ENCODE results near the gene CREB5. TPM values are rescaled to one million over a fixed set of nuclear protein-coding genes. Genes with fewer than 3 reads are reported as not detected.

CREB5 gene, protein sequence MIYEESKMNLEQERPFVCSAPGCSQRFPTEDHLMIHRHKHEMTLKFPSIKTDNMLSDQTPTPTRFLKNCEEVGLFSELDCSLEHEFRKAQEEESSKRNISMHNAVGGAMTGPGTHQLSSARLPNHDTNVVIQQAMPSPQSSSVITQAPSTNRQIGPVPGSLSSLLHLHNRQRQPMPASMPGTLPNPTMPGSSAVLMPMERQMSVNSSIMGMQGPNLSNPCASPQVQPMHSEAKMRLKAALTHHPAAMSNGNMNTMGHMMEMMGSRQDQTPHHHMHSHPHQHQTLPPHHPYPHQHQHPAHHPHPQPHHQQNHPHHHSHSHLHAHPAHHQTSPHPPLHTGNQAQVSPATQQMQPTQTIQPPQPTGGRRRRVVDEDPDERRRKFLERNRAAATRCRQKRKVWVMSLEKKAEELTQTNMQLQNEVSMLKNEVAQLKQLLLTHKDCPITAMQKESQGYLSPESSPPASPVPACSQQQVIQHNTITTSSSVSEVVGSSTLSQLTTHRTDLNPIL
- total RNA-seq = under 1 TPM; 0.03 to 0.58 (median 0.23) TPM
- 0.44 TPM for total RNA-seq (2013)
- 0 to 1.8 (median 0.20) reads per million in 29 experiments for total RNA-seq

DNA sequence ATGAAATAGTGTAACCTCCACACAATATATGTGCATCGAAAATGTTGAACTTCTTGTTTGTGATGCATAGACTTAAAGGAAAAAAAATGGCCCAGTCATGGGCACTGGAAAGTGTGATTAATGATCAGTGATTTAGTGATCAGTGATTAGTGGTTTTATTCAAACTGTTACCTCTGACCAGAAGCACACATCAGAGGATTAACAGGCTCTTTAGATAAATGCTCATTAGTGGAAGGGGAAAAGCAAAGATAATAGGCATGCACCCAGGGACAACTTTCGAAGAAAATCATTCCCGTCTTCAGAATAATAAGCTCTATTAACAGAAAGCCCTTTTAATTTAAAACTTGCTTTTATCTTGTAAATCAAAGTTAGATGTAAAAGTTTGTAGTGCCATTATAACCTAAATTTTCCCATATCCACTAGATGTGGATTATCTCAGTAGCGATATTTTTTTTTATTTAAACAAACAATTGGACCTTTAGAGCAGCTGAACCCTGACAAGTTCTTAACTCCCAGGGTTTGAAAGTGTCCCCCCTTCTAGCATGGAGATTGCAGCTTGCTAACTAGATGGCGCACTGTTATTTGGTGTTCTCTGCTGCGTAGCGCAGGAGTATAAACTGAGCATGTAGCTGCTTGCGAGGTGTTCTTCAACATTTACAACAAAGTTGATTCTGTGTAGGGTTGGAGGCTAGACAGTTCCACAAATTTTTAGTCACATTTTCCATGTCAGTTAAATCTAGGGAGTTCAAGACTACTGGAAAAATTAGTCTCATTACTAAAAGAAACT lies at the start of gene CREB5:
Gene CREB5 (plus strand): TSS at position 643 of the 787 bp plus-strand sequence. CDS start 397 bp downstream, outside the sequence.
- peak within 1 kb of the TSS in 1 of 2 donors; percentile 2 for H3K27ac Mint-ChIP-seq
- POLR2A ChIA-PET = no interaction called here
- H3K4me3 ChIP-seq (ENCODE audit: control insufficient read depth in 1 of 2, extremely low read depth in 1 of 2, low read length in 1 of 2) = no peak within 1 kb of the TSS
- peaks cover 17 to 33% of the 10 kb centered on the region in 2 experiments for H3K27me3 ChIP-seq (replicated peaks in 1 of 2; ENCODE audit: control insufficient read depth in 2 of 2, extremely low read depth in 1 of 2, insufficient read depth in 2 of 2, low read length in 1 of 2)
- WGBS (ENCODE audit: insufficient coverage) = 60% methylated on average over 2 of the region's 8 CpGs
- H3K27me3 Mint-ChIP-seq = peaks cover 74 to 76% of the 10 kb centered on the region in 2 donors
- H3K4me3 Mint-ChIP-seq = peak within 1 kb of the TSS in 1 of 3 donors; percentile 87
- CTCF ChIA-PET = no interaction called here
- H3K4me1 ChIP-seq (ENCODE audit: control insufficient read depth in 1 of 2, extremely low read depth in 1 of 2, insufficient read depth in 2 of 2, low read length in 2 of 2) = peaks cover 7 to 23% of the 10 kb centered on the region in 2 experiments
- no peak for DNase-seq
- peaks cover 20 to 27% (median 23%) of the 10 kb centered on the region in 3 donors for H3K4me1 Mint-ChIP-seq
- no peak within 1 kb of the TSS for H3K27ac ChIP-seq (ENCODE audit: low read length)
- ATAC-seq (replicated peaks in 1 of 4) = no peak
- no peaks in the 10 kb centered on the region for H3K9me3 Mint-ChIP-seq
- no peaks in the 10 kb centered on the region for H3K36me3 ChIP-seq (ENCODE audit: control insufficient read depth in 2 of 2, extremely low read depth in 1 of 2, insufficient read depth in 1 of 2, low read length in 1 of 2)
- H3K9me3 ChIP-seq = no peaks in the 10 kb centered on the region
- no peaks in the 10 kb centered on the region for H3K36me3 Mint-ChIP-seq

DNA sequence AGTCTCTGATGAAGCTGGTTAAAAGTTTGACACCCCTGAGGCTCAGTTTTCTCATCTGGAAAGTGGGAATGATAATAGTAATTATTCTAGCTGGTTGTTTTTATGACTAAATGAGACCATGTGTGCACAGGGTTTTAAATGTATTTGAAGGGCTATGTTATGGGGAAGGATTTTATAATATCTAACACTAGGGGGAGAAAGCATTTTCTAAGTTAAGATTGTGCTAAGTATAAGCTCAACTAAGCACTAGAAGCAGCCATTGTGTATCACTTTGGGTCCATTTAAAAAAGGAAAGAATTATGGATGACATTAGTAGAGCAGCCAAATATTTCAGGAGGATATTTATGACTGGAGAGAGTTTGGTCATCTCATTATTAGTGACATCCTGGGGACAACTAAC lies 49.5 kb upstream of the CREB5 start:
- Histone ChIP-seq H3K9me3 (no peaks in the 10 kb centered on the region), H3K27ac (ENCODE audit: low read length) (no peak overlapping the region), H3K4me1 (ENCODE audit: control insufficient read depth in 1 of 2, extremely low read depth in 1 of 2, insufficient read depth in 2 of 2, low read length in 2 of 2) (peaks cover 0 to 2% of the 10 kb centered on the region in 2 experiments), H3K36me3 (ENCODE audit: control insufficient read depth in 2 of 2, extremely low read depth in 1 of 2, insufficient read depth in 1 of 2, low read length in 1 of 2) (no peaks in the 10 kb centered on the region), H3K27me3 (replicated peaks in 1 of 2; ENCODE audit: control insufficient read depth in 2 of 2, extremely low read depth in 1 of 2, insufficient read depth in 2 of 2, low read length in 1 of 2) (no peaks in the 10 kb centered on the region), H3K4me3 (ENCODE audit: control insufficient read depth in 1 of 2, extremely low read depth in 1 of 2, low read length in 1 of 2) (no peak overlapping the region)
- DNase-seq = no peak
- POLR2A ChIA-PET = interaction anchor here in 1 of 2 donors (0.7 kb wide), 1 partner anchor 31 kb away, joined by 3 read pairs; no protein-coding TSS in a partner anchor
- H3K4me3 Mint-ChIP-seq = no peak overlapping the region
- no peak overlapping the region for H3K27ac Mint-ChIP-seq
- H3K4me1 Mint-ChIP-seq = peaks cover 0 to 7% (median 7%) of the 10 kb centered on the region in 3 donors
- peaks cover 0 to 16% (median 8%) of the 10 kb centered on the region in 3 donors for H3K9me3 Mint-ChIP-seq
- CTCF ChIA-PET = interaction anchor here in 1 of 2 donors (0.5 kb wide), 1 partner anchor 33 kb away, joined by 3 read pairs; no protein-coding TSS in a partner anchor
- H3K36me3 Mint-ChIP-seq = no peaks in the 10 kb centered on the region
- H3K27me3 Mint-ChIP-seq = peaks cover 0 to 1% of the 10 kb centered on the region in 2 donors
- ATAC-seq (replicated peaks in 1 of 4) = no peak

DNA sequence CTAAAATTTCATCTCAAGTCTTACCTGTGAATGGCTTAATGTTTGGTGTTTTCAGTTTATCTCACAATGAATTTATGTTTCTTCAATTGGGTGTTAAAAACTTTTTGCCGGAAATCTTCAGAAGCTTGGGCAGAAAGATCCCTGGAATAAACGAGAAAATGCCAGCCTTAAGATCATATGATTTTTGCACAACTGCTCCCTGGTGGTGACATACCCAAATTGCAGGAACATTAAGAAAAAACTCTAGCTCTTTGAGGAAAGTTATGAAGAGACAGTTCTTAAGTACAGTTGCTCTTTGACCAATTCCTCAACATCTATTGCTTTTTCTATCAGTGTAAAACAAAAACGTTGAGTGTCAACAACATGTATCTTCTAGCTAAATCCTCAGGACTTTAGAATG lies 48.2 kb upstream of the CREB5 start:
- H3K27ac ChIP-seq (ENCODE audit: low read length) = no peak overlapping the region
- CTCF ChIA-PET = no interaction called here
- no peaks in the 10 kb centered on the region for H3K36me3 ChIP-seq (ENCODE audit: control insufficient read depth in 2 of 2, extremely low read depth in 1 of 2, insufficient read depth in 1 of 2, low read length in 1 of 2)
- ATAC-seq (replicated peaks in 1 of 4) (no peak), DNase-seq (no peak)
- no peaks in the 10 kb centered on the region for H3K9me3 ChIP-seq
- peaks cover 0 to 2% of the 10 kb centered on the region in 2 donors for H3K27me3 Mint-ChIP-seq
- H3K4me1 Mint-ChIP-seq = peaks cover 0 to 7% (median 7%) of the 10 kb centered on the region in 3 donors
- no peaks in the 10 kb centered on the region for H3K36me3 Mint-ChIP-seq
- H3K27ac Mint-ChIP-seq = no peak overlapping the region
- H3K4me1 ChIP-seq (ENCODE audit: control insufficient read depth in 1 of 2, extremely low read depth in 1 of 2, insufficient read depth in 2 of 2, low read length in 2 of 2) = peaks cover 0 to 2% of the 10 kb centered on the region in 2 experiments
- no peak overlapping the region for H3K4me3 Mint-ChIP-seq
- peaks cover 0 to 16% (median 8%) of the 10 kb centered on the region in 3 donors for H3K9me3 Mint-ChIP-seq
- POLR2A ChIA-PET = no interaction called here
- no peaks in the 10 kb centered on the region for H3K27me3 ChIP-seq (replicated peaks in 1 of 2; ENCODE audit: control insufficient read depth in 2 of 2, extremely low read depth in 1 of 2, insufficient read depth in 2 of 2, low read length in 1 of 2)
- H3K4me3 ChIP-seq (ENCODE audit: control insufficient read depth in 1 of 2, extremely low read depth in 1 of 2, low read length in 1 of 2) = no peak overlapping the region
- 79% methylated on average over 2 of the region's 3 CpGs for WGBS (ENCODE audit: insufficient coverage)

DNA sequence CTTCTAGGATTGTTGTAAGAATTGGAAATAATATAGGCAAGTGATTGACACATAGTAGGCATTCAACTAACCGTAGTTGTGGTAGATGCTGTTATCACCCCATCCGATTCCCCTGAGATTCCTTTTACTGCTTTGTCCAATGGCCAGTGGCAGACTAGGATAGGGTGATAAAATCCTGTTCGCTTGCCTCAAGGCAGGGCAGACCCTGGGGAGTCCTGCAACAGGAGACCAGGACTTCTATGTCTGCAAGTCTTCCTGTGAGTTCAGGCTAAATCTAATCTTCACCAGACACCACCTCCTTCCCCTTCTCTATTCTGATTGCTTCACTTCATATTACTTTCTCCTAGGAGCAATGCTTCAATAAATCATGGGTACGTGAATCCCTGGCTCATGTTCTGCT lies 42.8 kb upstream of the CREB5 start:
- CTCF ChIA-PET = interaction anchor here in 1 of 2 donors (0.5 kb wide), 1 partner anchor 1795 kb away, joined by 7 read pairs; no protein-coding TSS in a partner anchor
- WGBS (ENCODE audit: insufficient coverage) = 51% methylated on average over 3 of the region's 4 CpGs
- Histone ChIP-seq H3K36me3 (ENCODE audit: control insufficient read depth in 2 of 2, extremely low read depth in 1 of 2, insufficient read depth in 1 of 2, low read length in 1 of 2) (no peaks in the 10 kb centered on the region), H3K4me1 (ENCODE audit: control insufficient read depth in 1 of 2, extremely low read depth in 1 of 2, insufficient read depth in 2 of 2, low read length in 2 of 2) (no peaks in the 10 kb centered on the region), H3K27ac (ENCODE audit: low read length) (no peak overlapping the region), H3K4me3 (ENCODE audit: control insufficient read depth in 1 of 2, extremely low read depth in 1 of 2, low read length in 1 of 2) (no peak overlapping the region), H3K27me3 (replicated peaks in 1 of 2; ENCODE audit: control insufficient read depth in 2 of 2, extremely low read depth in 1 of 2, insufficient read depth in 2 of 2, low read length in 1 of 2) (peaks cover 0 to 6% of the 10 kb centered on the region in 2 experiments), H3K9me3 (no peaks in the 10 kb centered on the region)
- no peak for ATAC-seq (replicated peaks in 1 of 4)
- POLR2A ChIA-PET = no interaction called here
- Mint-ChIP-seq H3K4me3 (no peak overlapping the region), H3K36me3 (no peaks in the 10 kb centered on the region), H3K4me1 (no peaks in the 10 kb centered on the region), H3K9me3 (peaks cover 0 to 10% (median 6%) of the 10 kb centered on the region in 3 donors), H3K27me3 (peaks cover 4 to 9% of the 10 kb centered on the region in 2 donors), H3K27ac (no peak overlapping the region)
- DNase-seq = no peak

DNA sequence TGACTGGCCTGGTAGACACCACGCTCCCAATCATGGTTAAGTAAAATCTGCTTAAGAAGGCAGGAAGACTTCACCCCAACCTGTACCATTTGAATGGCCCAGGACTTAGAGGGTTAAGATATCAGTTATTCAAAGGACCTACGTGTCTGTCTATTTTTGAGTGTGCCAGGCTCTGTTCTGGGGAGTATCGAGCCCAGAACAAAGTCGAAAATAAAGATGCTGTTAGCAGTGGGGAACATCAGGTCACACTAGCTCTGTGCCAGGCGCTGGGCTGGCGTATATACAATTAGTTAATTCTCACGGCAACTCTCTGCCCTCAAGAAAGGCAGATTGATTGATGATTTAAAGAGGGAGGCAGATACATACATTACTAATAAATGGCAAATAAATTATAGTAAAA lies 40.5 kb upstream of the CREB5 start:
- Mint-ChIP-seq H3K27me3 (peaks cover 9 to 15% of the 10 kb centered on the region in 2 donors), H3K4me1 (no peaks in the 10 kb centered on the region), H3K27ac (no peak overlapping the region), H3K9me3 (no peaks in the 10 kb centered on the region), H3K36me3 (no peaks in the 10 kb centered on the region), H3K4me3 (no peak overlapping the region)
- Histone ChIP-seq H3K4me3 (ENCODE audit: control insufficient read depth in 1 of 2, extremely low read depth in 1 of 2, low read length in 1 of 2) (no peak overlapping the region), H3K36me3 (ENCODE audit: control insufficient read depth in 2 of 2, extremely low read depth in 1 of 2, insufficient read depth in 1 of 2, low read length in 1 of 2) (no peaks in the 10 kb centered on the region), H3K27ac (ENCODE audit: low read length) (no peak overlapping the region), H3K9me3 (no peaks in the 10 kb centered on the region), H3K27me3 (replicated peaks in 1 of 2; ENCODE audit: control insufficient read depth in 2 of 2, extremely low read depth in 1 of 2, insufficient read depth in 2 of 2, low read length in 1 of 2) (peaks cover 0 to 6% of the 10 kb centered on the region in 2 experiments), H3K4me1 (ENCODE audit: control insufficient read depth in 1 of 2, extremely low read depth in 1 of 2, insufficient read depth in 2 of 2, low read length in 2 of 2) (no peaks in the 10 kb centered on the region)
- DNase-seq (no peak), ATAC-seq (replicated peaks in 1 of 4) (no peak)
- POLR2A ChIA-PET = interaction anchor here in 1 of 2 donors (0.6 kb wide), 1 partner anchor 21 kb away, joined by 4 read pairs; no protein-coding TSS in a partner anchor
- no CpG with 5 or more reads among the region's 7 CpGs for WGBS (ENCODE audit: insufficient coverage)
- CTCF ChIA-PET = interaction anchor here in 1 of 2 donors (0.6 kb wide), 1 partner anchor 13 kb away, joined by 4 read pairs; no protein-coding TSS in a partner anchor

DNA sequence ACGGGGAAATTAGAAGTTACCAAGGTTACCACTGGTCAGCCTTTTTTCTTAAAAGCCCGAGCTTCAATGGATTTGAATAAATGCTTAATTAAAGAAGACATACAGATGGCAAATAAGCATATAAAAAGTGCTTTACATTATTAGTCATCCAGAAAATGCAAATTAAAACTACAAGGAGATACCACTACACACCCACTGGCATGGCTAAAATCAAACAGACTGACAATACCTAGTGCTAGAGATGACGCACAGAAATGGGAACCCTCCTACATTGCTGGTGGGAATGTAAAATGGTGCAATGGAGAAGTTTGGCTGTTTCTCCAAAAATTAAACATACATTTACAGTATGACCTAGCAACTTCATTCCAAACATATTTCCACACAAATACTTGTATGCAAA lies 38.3 kb upstream of the CREB5 start:
- Mint-ChIP-seq H3K36me3 (no peaks in the 10 kb centered on the region), H3K9me3 (no peaks in the 10 kb centered on the region), H3K27ac (no peak overlapping the region), H3K4me3 (no peak overlapping the region), H3K27me3 (peaks cover 7 to 18% of the 10 kb centered on the region in 2 donors), H3K4me1 (no peaks in the 10 kb centered on the region)
- H3K27me3 ChIP-seq (replicated peaks in 1 of 2; ENCODE audit: control insufficient read depth in 2 of 2, extremely low read depth in 1 of 2, insufficient read depth in 2 of 2, low read length in 1 of 2) = peaks cover 0 to 6% of the 10 kb centered on the region in 2 experiments
- no peaks in the 10 kb centered on the region for H3K4me1 ChIP-seq (ENCODE audit: control insufficient read depth in 1 of 2, extremely low read depth in 1 of 2, insufficient read depth in 2 of 2, low read length in 2 of 2)
- no peak overlapping the region for H3K4me3 ChIP-seq (ENCODE audit: control insufficient read depth in 1 of 2, extremely low read depth in 1 of 2, low read length in 1 of 2)
- DNase-seq = no peak
- ChIA-PET POLR2A (no interaction called here), CTCF (no interaction called here)
- H3K36me3 ChIP-seq (ENCODE audit: control insufficient read depth in 2 of 2, extremely low read depth in 1 of 2, insufficient read depth in 1 of 2, low read length in 1 of 2) = no peaks in the 10 kb centered on the region
- WGBS (ENCODE audit: insufficient coverage) = no CpG with 5 or more reads among the region's 3 CpGs
- H3K9me3 ChIP-seq = no peaks in the 10 kb centered on the region
- no peak overlapping the region for H3K27ac ChIP-seq (ENCODE audit: low read length)
- no peak for ATAC-seq (replicated peaks in 1 of 4)

Measured in T-cell (primary cell).